Hematopoietic multipotent progenitor cell treated with erythropoietin and hydrocortisone succinate and interleukin-3 and kit ligand, for 17 days (in vitro differentiated cells): ENCODE results near the gene CLPTM1.
A peak's percentile ranks its signal among the peaks of the same experiment; 100 is the strongest.

Source experiments
- DNase-seq: peaks from one replicate; pipeline ENCODE4 v3.0.0-alpha.2; 2015; ENCODE audit warnings: low spot score

CLPTM1 gene

DNA sequence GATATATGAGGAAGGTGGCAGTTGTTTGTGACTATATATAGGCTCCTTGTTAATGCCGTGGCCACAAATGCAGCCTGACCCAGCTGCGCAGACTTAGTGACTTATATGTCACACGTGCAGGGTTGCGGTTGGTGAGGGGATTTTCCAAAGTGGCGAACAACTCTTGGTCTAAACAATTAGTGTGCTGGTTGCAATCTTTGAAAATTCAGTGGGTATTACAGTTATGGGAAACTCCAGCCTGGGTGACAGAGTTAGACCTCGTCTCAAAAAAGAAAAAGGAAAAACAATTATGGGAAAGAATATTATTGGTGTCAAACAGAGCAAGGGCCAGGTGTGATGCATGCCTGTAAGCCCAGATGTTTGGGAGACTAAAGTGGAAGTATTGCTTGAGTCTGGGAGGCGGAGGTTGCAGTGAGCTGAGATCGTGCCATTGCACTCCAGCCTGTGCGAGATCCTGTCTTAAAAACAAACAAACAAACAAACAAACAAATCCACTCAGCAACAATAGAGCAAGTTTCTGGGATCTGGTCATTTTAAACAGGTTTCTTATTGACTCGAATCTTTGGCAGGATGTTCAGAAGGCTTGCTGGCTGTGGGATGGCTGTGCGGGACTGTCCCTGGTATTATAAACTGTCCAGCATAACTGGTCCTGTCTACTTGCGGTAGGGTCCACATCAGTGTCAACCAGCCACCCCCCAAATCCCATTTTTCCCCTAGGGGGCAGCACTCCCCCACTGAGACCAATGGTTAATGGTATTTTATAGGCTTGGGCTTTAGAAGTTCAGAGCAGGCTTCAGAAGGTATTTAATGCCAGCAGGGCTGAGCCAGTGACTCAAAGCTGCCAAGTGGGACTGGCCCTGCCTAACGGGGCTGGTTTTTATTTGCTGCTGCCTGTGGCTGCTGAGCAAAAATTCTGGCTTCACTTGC, 61.5 kb downstream of the CLPTM1 start:
- peak; percentile 69 for DNase-seq

DNA sequence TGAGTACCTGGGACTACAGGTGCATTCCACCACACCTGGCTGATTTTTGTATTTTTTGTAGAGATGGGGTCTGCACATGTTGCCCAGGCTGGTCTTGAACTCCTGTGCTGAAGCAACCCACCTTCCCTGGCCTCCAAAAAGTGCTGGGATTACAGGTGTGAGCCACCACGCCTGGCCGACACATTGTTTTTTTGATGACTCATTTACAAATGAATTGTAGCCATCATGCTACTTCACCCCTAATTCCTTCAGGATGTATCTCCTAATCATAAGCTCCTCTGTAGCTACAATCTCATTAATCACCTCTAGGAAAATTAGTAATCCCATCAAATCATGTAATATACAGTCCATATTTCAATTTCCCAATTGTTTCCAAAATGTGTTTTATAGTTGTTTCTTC, 64.0 kb downstream of the CLPTM1 start:
- no peak for DNase-seq

DNA sequence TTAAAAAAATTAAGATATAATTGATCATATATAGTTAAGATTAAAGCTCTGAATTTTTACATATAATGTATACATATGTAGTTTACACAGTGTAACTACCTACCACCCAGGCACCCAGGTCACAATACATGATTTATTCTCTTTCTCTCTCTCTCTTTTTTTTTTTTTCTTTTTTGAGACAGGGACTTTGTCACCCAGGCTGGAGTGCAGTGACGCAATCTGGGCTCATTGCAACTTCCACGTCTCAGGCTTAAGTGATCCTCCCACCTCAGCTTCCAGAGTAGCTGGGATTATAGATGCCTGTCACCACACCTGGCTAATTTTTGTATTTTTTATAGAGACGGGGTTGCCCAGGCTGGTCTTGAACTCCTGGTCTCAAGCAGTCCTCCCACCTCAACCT, 64.9 kb downstream of the CLPTM1 start:
- no peak for DNase-seq

DNA sequence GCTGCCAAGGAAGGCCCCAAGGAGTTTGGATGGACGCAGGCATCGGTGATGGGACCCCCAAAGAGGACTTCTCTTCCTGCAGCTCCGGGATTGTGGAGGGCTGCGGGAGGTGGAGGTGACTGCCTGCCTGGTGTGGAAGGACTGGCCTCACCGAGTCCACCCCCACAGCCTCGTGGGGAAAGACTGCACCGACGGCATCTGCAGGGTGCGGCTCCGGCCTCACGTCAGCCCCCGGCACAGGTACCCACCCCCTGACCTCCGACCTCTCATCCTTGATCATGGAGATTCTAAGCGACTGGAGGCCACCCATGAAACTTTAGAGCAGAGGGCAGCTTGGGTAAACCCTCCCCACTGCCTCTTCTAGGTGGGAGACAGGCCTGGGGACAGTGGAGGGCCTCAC, 66.8 kb downstream of the CLPTM1 start:
- no peak for DNase-seq

DNA sequence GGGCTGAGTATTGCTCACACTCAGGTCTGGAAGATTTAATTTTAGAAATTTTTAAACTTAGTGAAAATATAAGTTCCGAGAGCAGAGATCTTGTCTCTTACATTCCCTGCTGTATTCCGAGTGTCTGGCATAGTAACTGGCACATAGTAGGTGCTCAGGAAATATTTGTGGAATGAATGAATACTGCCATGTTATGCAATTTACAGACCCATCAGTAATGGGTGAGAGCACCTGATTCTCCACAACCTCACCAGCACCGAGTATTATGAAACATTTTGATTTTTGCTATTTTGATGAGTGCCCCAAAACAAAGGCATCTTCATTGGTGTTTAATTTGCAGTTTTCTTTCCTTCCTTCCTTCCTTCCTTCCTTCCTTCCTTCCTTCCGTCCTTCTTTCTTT, 67.9 kb downstream of the CLPTM1 start:
- no peak for DNase-seq

DNA sequence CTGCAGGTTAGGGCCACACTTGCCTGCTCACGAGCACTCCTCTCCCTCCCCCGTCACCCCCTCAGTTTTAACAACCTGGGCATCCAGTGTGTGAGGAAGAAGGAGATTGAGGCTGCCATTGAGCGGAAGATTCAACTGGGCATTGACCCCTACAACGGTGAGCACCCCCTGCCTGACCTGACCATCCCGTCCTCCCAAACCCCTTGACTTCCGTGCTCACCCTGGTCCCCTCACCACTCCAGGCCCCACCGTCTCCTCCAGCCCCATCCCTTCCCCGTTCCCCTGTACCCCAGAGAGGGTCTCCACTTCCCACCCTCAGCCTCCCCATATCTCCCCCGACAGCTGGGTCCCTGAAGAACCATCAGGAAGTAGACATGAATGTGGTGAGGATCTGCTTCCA, 70.1 kb downstream of the CLPTM1 start:
- no peak for DNase-seq

DNA sequence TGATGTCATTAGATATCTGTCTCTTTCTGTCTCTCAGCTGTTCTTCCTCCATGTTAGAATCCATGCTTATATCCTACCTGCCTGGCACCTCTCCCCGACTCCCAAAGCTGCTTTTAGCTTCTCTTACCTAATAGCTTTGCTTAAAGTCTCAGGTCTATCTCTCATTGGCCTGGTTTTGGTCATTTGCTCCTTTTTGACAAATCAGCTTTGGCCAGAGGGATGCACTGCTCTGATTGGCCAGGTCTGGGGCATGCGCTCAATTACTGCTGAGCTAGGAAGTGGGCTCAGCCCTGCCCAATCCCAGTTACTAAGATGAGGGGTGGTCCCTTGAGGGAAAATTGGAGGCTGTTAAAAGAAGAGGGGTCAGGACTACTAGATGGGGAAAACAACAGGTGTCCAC, 72.2 kb downstream of the CLPTM1 start:
- no peak for DNase-seq

DNA sequence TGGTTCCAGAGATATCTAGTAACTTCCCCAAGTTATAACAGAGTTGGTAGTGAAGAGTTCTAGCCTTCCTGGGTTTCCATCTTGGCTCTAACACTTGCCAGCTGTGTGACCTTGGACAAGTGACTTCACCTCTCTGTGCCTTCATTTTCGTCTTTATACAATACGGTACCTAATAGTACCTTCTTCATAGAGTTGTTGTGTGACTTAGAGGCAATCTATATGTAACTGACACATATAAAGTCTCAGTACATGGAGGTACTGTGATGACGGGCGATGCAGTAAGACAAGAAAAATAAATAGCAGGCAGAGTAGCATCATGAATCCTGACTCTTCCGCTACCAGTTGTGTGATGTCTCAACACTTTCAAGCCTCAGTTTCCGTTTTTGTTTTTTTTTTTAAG, 75.6 kb downstream of the CLPTM1 start:
- no peak for DNase-seq

DNA sequence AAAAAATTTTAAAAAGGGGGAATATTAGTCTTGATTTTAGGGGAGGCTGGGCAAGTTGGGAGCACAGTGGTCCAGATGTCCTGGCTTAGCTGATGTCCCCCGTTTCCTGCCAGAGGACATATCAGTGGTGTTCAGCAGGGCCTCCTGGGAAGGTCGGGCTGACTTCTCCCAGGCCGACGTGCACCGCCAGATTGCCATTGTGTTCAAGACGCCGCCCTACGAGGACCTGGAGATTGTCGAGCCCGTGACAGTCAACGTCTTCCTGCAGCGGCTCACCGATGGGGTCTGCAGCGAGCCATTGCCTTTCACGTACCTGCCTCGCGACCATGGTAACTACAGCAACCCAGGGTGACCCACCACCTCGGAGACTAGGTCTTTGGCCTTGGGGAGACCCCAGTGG, 77.2 kb downstream of the CLPTM1 start:
- DNase-seq = no peak

DNA sequence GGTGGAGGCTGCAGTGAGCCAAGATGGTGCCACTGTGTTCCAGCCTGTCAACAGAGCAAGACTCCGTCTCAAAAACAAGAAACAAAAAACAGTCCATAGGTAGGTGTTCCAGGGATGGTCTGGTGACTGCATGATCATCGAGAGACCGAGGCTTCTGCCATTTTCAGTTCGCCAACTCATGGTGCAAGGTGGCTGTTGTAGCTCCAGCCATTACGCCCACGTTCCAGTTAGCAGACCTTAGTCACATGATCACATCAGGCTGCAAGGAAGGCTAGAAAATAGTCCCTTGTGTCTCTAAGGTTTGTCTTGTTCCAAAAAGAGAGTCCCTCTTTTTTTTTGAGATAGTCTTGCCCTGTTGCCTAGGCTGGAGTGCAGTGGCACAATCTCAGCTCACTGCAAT, 80.6 kb downstream of the CLPTM1 start:
- no peak for DNase-seq

DNA sequence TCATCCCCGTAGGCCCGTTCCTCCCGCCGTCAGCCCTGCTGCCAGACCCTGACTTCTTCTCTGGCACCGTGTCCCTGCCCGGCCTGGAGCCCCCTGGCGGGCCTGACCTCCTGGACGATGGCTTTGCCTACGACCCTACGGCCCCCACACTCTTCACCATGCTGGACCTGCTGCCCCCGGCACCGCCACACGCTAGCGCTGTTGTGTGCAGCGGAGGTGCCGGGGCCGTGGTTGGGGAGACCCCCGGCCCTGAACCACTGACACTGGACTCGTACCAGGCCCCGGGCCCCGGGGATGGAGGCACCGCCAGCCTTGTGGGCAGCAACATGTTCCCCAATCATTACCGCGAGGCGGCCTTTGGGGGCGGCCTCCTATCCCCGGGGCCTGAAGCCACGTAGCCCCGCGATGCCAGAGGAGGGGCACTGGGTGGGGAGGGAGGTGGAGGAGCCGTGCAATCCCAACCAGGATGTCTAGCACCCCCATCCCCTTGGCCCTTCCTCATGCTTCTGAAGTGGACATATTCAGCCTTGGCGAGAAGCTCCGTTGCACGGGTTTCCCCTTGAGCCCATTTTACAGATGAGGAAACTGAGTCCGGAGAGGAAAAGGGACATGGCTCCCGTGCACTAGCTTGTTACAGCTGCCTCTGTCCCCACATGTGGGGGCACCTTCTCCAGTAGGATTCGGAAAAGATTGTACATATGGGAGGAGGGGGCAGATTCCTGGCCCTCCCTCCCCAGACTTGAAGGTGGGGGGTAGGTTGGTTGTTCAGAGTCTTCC, 82.4 kb downstream of the CLPTM1 start:
- no peak for DNase-seq

DNA sequence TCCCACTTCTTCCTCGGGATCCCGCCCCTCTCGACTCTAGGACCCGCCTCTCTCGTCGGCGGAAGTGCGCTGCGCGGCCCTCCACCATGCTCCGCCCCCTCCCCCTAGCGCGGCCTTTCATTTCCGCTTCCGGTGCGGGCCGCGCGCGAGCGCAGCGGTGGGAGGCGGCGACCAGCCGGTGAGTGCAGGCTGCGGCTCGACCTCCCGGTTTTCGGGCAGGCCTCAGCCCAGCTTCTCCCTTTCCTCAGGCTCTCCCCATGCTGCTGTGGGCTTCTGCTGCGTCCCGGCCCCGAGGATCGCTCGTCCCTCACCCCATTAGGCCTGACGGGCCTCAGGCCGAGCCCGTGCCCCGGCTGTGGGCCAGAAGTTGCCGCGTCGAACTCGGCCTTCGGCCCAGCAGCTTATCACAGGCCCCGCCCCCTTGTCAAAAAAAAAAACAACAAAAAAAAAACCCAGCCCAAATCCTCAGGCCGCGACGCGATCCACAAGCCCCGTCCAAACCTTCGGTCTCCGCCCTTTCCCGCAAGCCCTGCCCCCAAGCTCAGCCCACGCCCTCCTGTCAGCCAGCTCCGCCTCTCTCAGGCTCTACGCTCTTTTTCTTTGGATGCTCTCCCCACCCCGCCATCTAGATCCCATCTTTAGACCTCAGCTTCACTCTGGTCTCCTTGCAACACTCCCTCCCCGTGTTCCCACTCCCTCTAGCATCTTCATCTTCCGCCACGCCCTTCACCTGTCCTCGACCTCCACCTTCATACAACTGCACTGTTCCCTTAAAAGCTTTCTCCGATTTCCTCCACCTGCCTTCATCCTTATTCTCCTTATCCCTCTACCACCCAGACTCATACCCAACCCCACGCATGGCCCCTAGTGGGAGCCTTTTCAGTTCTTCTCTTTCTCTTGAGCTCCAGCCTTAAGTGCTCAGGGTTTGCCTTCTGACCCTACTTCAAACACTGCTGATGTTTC, 84.0 kb downstream of the CLPTM1 start, which contains the start of gene CLASRP:
Gene CLASRP (plus strand): TSS at position 115 of the 963 bp plus-strand sequence. CDS start 1,168 bp downstream, outside the sequence.
- peak; percentile 92 for DNase-seq

DNA sequence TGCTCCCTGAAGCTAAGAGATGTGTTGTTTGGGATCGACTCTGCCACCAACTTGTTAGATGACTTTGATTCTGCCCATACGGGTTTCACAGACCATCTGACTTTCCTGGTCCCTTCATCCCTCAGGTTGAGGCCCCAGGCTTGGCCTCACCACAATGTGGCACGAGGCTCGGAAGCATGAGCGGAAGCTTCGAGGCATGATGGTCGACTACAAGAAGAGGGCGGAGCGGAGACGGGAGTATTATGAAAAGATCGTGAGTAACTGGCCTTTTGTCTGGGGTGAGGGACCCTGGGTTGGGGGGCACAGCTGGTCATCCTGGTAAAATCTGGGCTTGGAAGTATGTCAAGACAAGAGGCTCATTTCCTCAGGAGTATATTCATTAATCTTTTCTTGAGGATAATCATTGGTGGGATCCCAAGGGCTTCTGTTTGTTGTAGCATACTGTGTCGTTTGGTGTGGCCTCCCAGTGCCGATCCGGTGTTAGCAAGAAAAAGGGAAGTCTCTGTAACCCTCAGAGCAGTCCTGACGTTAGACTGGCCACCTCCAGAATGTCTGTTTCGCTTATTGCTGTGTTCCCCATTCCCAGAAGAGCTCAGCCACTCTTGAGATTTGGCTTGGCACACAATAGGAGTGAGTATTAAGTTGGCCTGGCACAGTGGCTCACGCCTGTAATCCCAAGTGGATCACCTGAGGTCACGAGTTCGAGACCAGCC, 85.0 kb downstream of the CLPTM1 start:
- DNase-seq = no peak

DNA sequence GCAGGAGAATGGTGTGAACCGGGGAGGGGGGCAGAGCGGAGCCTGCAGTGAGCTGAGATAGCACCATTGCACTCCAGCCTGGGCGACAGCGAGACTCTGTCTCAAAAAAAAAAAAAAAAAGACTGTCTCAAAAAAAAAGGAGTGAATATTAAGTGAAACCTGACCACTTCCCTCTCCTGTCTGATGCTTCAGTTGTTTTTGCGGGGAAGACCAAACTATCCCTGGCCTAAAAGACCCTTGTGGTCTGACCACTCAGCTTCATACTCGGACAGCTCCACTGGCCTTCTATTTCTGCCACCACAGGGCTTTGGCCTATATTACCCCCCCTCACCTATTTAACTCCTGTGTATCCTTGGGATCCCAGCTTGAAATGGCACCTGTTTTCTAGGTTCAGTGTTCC, 85.9 kb downstream of the CLPTM1 start:
- DNase-seq = no peak
